ENCODE data around the gene CYP4F12.

DNA sequence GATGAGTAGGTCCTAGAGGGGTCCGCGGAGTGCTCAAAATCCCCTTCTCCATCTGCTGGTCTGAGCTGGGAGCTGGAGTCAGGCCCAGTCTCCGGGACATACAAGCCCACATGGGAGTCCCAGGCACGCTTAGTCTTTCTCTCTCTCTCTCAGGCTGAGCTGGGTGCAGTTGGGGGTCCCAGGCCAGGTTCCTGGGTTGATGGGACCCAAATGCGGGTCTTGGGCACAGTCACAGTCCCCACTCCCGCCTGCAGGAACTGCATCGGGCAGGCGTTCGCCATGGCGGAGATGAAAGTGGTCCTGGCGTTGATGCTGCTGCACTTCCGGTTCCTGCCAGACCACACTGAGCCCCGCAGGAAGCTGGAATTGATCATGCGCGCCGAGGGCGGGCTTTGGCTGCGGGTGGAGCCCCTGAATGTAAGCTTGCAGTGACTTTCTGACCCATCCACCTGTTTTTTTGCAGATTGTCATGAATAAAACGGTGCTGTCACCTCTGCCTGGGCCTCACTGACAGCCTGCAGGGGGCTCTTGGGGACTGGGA, 23.8 kb downstream of the CYP4F12 start:
- TF ChIP-seq EZH2 (IDR thresholded peaks at IDR 0.05; ENCODE audit: low read depth): no peak
- TF ChIP-seq, protein P1, sequence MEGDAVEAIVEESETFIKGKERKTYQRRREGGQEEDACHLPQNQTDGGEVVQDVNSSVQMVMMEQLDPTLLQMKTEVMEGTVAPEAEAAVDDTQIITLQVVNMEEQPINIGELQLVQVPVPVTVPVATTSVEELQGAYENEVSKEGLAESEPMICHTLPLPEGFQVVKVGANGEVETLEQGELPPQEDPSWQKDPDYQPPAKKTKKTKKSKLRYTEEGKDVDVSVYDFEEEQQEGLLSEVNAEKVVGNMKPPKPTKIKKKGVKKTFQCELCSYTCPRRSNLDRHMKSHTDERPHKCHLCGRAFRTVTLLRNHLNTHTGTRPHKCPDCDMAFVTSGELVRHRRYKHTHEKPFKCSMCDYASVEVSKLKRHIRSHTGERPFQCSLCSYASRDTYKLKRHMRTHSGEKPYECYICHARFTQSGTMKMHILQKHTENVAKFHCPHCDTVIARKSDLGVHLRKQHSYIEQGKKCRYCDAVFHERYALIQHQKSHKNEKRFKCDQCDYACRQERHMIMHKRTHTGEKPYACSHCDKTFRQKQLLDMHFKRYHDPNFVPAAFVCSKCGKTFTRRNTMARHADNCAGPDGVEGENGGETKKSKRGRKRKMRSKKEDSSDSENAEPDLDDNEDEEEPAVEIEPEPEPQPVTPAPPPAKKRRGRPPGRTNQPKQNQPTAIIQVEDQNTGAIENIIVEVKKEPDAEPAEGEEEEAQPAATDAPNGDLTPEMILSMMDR (conservative IDR thresholded peaks at IDR 0.05): no peak

Measured in PC-9 (cell line).